ENCODE results near the gene SLC16A12.

Gene SLC16A12, protein sequence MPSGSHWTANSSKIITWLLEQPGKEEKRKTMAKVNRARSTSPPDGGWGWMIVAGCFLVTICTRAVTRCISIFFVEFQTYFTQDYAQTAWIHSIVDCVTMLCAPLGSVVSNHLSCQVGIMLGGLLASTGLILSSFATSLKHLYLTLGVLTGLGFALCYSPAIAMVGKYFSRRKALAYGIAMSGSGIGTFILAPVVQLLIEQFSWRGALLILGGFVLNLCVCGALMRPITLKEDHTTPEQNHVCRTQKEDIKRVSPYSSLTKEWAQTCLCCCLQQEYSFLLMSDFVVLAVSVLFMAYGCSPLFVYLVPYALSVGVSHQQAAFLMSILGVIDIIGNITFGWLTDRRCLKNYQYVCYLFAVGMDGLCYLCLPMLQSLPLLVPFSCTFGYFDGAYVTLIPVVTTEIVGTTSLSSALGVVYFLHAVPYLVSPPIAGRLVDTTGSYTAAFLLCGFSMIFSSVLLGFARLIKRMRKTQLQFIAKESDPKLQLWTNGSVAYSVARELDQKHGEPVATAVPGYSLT

DNA sequence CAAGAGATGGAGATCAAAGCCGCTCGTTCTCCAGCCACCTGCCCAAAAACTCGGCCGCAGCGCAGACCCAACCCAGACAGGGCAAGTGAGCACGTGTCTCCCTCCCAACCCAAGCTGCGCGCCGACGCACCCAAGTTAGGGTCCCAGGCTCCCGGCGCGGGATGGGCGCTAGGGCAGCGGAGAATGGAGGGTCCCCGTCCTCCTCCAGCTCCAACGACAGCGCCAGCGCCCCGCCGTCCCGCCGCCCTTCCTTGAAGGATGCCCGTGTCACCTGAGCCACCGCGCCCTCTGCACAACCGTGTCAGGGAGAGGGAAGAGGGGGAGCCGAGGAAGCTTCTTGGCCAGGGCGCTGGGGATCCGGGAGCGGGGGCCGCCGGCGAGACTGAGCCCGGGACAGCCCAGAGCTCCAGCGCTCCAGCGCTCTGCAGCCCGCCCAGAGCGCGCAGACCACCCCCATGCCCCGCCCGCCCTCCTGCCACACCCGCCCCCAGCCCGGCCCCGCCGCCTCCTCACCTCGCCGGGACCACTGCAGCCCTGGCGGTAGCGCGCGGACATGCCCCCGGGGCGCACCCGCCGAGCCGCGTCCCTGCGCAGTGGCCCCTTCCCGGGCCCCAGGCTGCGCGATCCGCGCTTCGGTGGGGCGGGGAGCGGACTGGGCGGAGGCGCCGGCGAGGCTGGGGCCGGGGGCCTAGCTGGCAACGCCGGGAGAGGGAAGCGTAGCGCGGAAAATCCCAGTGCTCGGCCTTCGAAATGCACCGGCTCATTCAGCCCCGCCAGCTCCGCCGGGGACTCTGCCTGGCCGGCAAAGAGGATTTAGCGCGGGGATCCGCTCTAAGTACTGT lies at the start of gene SLC16A12:
Gene SLC16A12 (minus strand): TSS at position 424 of the 842 bp plus-strand sequence. CDS start 73,016 bp downstream, outside the sequence.
- TF ChIP-seq, protein P1, sequence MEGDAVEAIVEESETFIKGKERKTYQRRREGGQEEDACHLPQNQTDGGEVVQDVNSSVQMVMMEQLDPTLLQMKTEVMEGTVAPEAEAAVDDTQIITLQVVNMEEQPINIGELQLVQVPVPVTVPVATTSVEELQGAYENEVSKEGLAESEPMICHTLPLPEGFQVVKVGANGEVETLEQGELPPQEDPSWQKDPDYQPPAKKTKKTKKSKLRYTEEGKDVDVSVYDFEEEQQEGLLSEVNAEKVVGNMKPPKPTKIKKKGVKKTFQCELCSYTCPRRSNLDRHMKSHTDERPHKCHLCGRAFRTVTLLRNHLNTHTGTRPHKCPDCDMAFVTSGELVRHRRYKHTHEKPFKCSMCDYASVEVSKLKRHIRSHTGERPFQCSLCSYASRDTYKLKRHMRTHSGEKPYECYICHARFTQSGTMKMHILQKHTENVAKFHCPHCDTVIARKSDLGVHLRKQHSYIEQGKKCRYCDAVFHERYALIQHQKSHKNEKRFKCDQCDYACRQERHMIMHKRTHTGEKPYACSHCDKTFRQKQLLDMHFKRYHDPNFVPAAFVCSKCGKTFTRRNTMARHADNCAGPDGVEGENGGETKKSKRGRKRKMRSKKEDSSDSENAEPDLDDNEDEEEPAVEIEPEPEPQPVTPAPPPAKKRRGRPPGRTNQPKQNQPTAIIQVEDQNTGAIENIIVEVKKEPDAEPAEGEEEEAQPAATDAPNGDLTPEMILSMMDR (IDR thresholded peaks at IDR 0.05): no peak
- H3K36me3 ChIP-seq: no peaks in the 10 kb centered on the region
- H3K9me3 ChIP-seq: no peaks in the 10 kb centered on the region
- H3K4me1 ChIP-seq (ENCODE audit: control insufficient read depth in 1 of 2, insufficient read depth in 1 of 2, low read depth in 1 of 2, low read length in 1 of 2): no peaks in the 10 kb centered on the region
- H3K27me3 ChIP-seq: peaks cover 97% of the 10 kb centered on the region
- H3K27ac ChIP-seq: no peak within 1 kb of the TSS
- no peak within 1 kb of the TSS for H3K4me3 ChIP-seq (ENCODE audit: low read depth in 1 of 2, low read length in 1 of 2)

DNA sequence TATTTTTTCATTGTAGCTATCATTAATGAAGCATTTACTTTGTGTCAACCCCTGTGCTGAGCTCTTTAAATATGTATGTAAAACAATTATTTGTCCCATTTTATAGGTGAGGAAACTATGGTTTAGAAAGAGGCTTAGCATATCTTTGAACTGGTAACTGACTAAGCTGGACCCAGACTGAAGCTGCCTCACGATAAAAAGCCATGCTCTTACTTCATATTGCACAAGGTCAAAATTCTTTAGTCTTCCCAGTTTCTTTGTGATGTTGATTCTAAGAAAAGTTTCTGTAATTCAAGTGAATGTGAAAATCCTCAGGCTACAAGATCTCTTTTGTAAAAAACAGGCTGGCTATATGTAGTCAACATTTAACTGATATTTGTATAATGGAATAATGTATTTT lies 46.6 kb upstream of the SLC16A12 start:
- Histone ChIP-seq H3K4me3 (ENCODE audit: low read depth in 1 of 2, low read length in 1 of 2) (no peak overlapping the region), H3K9me3 (no peaks in the 10 kb centered on the region), H3K27ac (no peak overlapping the region), H3K27me3 (no peaks in the 10 kb centered on the region), H3K4me1 (ENCODE audit: control insufficient read depth in 1 of 2, insufficient read depth in 1 of 2, low read depth in 1 of 2, low read length in 1 of 2) (no peaks in the 10 kb centered on the region), H3K36me3 (no peaks in the 10 kb centered on the region)
- TF ChIP-seq, protein P1 (IDR thresholded peaks at IDR 0.05): no peak

DNA sequence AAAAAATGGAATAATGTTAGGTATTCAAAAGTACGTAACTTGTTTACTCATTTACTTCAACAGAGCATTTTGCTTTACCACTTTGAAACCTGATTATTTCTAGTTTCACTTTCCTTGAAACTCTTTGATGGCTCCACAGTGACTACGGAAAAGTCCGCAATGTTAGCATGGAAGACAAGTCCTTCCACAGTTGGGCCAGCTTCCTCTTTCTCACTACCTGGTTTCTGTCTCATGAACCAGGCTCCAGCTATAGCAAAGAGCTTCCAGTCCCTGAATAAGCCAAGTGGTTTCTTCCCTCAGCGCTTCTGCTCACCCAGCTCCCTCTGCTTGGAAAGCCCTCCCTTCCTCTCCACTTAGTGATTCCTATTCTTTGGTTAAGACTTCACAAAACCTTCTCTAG lies 44.8 kb upstream of the SLC16A12 start:
- Histone ChIP-seq H3K4me3 (ENCODE audit: low read depth in 1 of 2, low read length in 1 of 2) (no peak overlapping the region), H3K9me3 (no peaks in the 10 kb centered on the region), H3K4me1 (ENCODE audit: control insufficient read depth in 1 of 2, insufficient read depth in 1 of 2, low read depth in 1 of 2, low read length in 1 of 2) (no peaks in the 10 kb centered on the region), H3K36me3 (no peaks in the 10 kb centered on the region), H3K27me3 (no peaks in the 10 kb centered on the region), H3K27ac (no peak overlapping the region)
- TF ChIP-seq, protein P1 (IDR thresholded peaks at IDR 0.05): no peak

DNA sequence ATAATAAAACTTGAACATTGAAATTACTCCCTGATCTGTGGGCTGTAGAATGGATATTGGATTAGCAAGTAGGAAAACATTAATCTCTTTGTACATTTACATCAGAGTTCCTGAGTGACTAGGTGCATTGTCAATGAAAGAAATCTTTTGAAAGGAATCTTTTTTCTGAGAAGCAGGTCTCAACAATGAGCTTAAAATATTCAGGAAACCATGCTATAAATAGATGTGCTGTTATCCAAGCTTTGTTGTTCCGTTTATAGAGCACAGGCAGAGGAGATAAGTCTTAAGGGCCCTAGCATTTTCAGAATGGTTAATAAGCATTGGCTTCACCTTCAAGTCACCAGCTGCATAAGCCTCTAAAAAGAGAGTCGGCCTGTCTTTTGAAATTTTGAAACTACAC lies 41.3 kb upstream of the SLC16A12 start:
- Histone ChIP-seq H3K4me1 (ENCODE audit: control insufficient read depth in 1 of 2, insufficient read depth in 1 of 2, low read depth in 1 of 2, low read length in 1 of 2) (no peaks in the 10 kb centered on the region), H3K9me3 (no peaks in the 10 kb centered on the region), H3K36me3 (no peaks in the 10 kb centered on the region), H3K27me3 (no peaks in the 10 kb centered on the region), H3K4me3 (ENCODE audit: low read depth in 1 of 2, low read length in 1 of 2) (no peak overlapping the region), H3K27ac (no peak overlapping the region)
- TF ChIP-seq, protein P1 (IDR thresholded peaks at IDR 0.05): no peak

DNA sequence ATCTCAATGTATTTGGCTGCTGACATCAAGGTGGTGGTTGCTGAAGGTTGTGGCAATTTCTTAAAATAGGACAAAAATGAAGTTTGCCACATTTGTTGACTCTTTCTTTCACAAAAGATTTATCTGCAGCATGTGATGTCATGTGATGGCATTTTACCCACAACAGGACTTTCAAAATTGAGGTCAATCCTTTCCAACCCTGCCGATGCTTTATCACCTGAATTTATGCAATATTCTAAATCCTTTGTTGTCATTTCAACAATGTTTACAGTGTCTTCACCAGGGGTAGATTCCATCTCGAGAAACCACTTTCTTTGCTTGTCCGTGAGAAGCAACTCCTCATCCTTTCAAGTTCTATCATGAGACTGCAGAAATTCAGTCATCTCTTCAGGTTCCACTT lies 40.6 kb upstream of the SLC16A12 start:
- Histone ChIP-seq H3K4me1 (ENCODE audit: control insufficient read depth in 1 of 2, insufficient read depth in 1 of 2, low read depth in 1 of 2, low read length in 1 of 2) (no peaks in the 10 kb centered on the region), H3K27me3 (no peaks in the 10 kb centered on the region), H3K4me3 (ENCODE audit: low read depth in 1 of 2, low read length in 1 of 2) (no peak overlapping the region), H3K9me3 (no peaks in the 10 kb centered on the region), H3K27ac (no peak overlapping the region), H3K36me3 (no peaks in the 10 kb centered on the region)
- TF ChIP-seq, protein P1 (IDR thresholded peaks at IDR 0.05): no peak
